ENCODE measurements around the gene CCDC34. TPM values are rescaled to one million over a fixed set of nuclear protein-coding genes. Genes with fewer than 3 reads are reported as not detected.

Gene CCDC34
- 2.3 TPM for total RNA-seq
- long read RNA-seq, partial matches to known transcripts = 0 of 6 reads
- long read RNA-seq, other reads (novel, unspliced or antisense) = 2 of 6 reads

DNA sequence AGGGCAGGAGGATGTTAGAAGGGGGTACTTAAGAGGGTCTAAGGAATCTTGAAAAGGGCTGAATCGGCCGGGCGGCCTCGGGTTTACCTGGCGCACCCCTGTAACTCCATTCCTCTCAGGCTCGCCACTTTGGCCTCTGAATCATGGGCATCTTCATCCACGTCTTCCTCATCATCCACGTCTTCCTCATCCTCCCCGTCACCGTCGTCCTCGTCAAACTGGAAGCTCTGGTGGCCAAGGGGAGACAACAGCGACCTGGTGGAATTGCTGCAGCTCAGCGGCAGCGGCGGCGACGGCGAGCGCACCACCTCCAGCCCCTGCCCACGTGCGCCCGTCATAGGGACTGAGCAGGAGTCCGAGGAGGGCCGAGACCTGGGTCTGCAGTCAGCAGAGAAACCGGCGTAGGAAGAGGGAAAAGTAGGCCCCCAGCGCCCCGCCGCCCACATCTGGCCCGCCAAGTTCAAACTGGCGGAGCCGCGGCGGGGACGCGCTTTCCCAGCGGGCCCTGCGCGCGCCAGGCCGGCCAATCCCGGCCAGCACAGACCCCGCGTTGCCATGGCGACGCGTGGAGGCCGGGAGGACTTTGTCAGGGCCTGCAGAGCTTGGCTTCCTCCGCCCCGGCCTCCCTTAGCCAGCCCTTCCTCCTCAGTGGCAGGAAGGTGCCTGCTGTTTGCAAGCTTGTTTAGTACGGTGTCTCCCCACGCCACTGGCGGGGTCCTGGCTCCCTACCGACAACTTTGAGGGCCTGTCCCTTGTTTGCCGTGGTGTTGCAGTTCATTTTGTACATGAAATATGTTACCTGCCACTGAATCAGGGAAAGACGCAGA is at the start of gene CCDC34:
Gene CCDC34, minus strand, starts transcription at position 467 of the 827 bp plus-strand sequence. Its CDS starts 21 bp downstream, at position 446.
- DNase-seq (ENCODE audit: low spot score) = peak; percentile 91
- intact Hi-C loops (cut with DNase I) = loop anchor here (10.0 kb wide), 1 partner anchor 158 kb away; no protein-coding TSS in a partner anchor

- no peak for DNase-seq (ENCODE audit: low spot score)
- intact Hi-C loops (cut with DNase I) = no loop called here
Observed at GRCh38 chr11:27412192-27412691, 49.2 kb upstream of the CCDC34 start.

DNA sequence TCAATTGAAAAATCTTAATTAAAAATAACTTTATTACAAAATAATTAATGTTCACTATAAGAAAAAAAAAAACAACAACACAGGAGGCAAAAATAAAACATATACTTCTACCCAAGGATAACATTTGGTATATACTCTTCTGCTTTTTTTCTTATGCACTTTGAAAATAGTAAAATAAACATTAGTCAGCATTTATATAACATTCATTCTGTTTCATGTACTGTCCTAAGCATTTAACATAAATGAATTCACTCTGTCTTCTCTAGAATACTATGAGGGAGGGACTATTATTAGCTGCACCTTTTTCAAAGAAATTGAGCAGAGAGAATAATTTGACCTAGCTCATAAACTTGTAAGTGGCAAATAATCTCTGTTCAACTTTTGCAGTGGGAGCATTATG is 48.3 kb upstream of the CCDC34 start:
- no peak for DNase-seq (ENCODE audit: low spot score)

GRCh38 chr11:27410272-27410671 is 47.3 kb upstream of the CCDC34 start:
- no peak for DNase-seq (ENCODE audit: low spot score)
- intact Hi-C loops (cut with DNase I) = no loop called here

More for the DNA sequence above, 48.3 kb upstream of the CCDC34 start:
- intact Hi-C loops (cut with DNase I) = no loop called here

GRCh38 chr11:27409742-27410141 is 46.7 kb upstream of the CCDC34 start:
- no peak for DNase-seq (ENCODE audit: low spot score)
- intact Hi-C loops (cut with DNase I) = no loop called here

GRCh38 chr11:27409049-27409448 is 46.0 kb upstream of the CCDC34 start:
- no peak for DNase-seq (ENCODE audit: low spot score)
- intact Hi-C loops (cut with DNase I) = no loop called here

DNA sequence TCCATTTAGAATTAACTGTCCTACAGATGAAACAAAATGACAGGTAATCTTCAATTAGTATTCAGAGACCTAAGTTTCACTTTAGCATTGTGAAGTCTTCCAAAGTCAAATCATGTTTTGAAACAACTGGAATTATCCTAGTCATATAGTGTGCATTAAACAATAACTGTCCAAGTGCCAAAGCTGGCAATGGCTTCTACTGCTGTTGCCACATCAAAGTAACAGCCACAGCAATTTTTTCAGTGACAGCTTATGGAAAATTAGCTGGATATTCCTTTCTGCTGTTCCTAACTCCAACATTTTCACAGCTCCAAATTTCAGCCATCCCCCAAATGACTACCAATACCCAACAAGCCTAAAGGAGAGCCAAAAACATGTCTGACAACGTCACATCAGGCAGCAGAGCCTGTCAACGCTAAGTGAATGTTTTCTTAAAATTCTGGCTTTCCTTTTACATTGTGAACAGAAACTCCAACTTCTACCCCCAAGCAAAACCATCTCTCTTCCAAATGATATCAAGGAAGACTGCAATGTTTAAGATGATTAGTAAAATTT is 45.3 kb upstream of the CCDC34 start:
- intact Hi-C loops (cut with DNase I) = no loop called here
- DNase-seq (ENCODE audit: low spot score) = no peak

DNA sequence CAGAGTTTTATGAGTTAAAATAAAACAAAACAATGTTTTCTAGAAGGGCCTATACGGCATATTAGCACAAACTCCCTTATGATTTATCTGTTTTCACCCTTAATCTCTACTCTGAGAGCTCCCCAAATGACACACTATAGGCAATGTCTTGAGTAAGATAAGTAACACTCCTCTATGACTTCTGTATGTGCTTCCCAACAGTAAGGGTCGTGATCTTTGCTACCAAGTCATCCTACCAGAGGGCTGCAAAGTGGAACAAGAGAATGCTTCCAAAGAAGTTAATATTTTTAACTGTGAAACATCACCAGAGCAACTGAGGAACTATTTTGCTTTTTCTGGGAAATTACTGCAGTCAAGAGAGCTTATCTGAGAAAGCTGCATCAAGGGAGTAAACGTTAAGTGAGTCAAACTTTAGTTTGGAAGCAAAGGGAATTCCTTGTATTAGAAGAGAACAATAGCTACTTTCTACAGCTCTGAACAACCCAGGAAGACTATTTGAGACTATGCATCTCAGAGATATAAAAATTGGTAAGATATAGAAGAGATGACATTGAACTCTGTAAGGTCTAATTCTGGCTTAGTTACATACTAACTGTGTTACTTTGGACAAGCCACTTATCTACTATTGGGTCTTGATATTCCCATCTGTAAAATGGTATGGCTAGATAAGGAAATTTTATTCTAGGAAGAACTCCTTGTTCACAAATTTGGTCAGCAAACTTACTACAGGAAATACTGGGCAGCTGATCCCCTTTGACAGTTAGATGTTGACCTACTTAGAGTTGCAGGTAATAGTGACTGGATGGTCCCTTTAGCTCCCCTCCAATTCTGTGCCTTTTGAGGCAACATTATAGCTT is 43.7 kb upstream of the CCDC34 start:
- DNase-seq (ENCODE audit: low spot score) = no peak
- intact Hi-C loops (cut with DNase I) = no loop called here

DNA sequence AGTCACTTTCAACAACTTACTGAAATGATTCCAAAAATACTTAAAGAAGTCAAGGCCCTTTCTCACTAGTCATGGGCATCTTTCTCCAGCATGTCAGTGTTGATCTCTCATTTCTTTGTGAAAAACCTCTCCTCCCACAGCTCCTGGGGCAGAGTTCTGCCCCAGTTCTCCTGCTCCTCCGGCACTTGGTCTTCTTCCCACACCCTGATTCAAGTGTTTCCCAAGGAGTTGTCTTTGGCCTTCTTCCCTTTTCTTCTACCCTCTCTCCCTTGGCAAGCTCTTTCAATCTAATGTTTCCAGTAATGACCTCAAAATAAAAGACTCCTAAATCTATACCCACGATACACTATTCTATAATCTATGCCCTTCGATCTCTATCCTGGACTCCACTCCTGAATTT is 42.1 kb upstream of the CCDC34 start:
- no peak for DNase-seq (ENCODE audit: low spot score)
- intact Hi-C loops (cut with DNase I) = no loop called here

- intact Hi-C loops (cut with DNase I) = no loop called here
- no peak for DNase-seq (ENCODE audit: low spot score)
Observed at GRCh38 chr11:27404427-27404826, 41.4 kb upstream of the CCDC34 start.

- no peak for DNase-seq (ENCODE audit: low spot score)
- intact Hi-C loops (cut with DNase I) = no loop called here
Observed at GRCh38 chr11:27403195-27403594, 40.2 kb upstream of the CCDC34 start.

DNA sequence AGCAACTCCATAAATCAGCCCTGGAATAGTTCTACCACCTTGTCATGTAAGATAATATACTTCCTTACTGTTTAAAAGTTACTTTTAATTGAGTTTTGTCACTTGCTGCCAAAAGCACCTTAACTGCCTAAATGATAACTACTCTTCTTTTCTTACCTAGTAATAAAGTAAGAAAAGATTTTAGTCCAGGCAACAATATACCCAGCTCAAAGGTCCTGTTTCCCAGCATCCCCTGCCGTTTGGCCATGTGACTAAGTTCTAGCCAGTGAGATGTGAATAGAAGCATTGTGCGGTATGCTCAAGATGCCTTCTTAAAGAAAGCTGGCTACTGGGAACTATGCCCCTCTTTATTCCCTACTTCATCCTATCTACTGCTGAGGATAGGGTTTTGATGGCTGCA is 39.4 kb upstream of the CCDC34 start:
- intact Hi-C loops (cut with DNase I) = no loop called here
- no peak for DNase-seq (ENCODE audit: low spot score)

GRCh38 chr11:27401833-27402316 is 38.9 kb upstream of the CCDC34 start:
- intact Hi-C loops (cut with DNase I) = no loop called here
- DNase-seq (ENCODE audit: low spot score) = no peak

DNA sequence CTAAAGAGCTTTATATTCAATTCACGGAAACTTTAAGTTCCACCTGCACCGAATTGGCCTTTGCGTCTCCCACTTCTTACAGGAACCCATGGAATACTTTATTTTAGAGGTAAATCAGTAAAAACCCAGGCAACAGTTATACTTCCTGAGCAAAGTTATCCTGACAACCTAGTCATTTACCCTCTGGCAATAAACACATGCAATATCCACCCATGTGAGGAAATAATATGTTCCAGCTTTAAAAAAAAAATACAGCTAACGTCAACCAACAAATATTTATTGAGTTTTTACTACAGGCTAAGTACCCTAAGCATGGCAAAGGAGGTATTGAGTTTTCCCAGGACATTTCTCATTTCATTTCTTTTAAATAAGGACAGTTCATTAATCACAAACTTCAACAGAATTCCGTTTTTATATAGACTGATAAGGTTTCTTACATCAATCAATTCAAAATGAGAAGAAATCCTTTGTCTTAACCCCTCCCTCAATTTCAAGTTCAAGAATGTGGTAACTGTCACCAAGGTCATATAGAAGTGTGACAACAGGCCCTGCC is 38.3 kb upstream of the CCDC34 start:
- no peak for DNase-seq (ENCODE audit: low spot score)
- intact Hi-C loops (cut with DNase I) = no loop called here

DNA sequence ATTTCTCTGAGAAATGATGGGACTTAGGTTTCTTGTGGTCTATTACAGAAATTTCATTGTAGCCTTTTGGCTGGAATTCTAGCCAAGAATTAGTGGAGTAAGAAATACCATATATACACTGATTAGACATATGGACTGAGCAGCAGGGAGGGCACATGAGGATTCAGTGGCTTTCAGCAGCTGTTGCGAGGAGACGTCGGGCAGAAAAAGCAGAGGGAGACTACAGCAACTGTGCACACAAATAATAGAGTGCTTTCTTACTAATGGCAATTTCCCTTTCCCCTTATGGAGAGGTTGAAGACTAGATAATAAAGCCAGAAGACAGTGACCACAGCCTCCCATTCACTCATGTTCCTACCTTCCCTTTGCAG is 35.4 kb upstream of the CCDC34 start:
- intact Hi-C loops (cut with DNase I) = no loop called here
- no peak for DNase-seq (ENCODE audit: low spot score)

DNA sequence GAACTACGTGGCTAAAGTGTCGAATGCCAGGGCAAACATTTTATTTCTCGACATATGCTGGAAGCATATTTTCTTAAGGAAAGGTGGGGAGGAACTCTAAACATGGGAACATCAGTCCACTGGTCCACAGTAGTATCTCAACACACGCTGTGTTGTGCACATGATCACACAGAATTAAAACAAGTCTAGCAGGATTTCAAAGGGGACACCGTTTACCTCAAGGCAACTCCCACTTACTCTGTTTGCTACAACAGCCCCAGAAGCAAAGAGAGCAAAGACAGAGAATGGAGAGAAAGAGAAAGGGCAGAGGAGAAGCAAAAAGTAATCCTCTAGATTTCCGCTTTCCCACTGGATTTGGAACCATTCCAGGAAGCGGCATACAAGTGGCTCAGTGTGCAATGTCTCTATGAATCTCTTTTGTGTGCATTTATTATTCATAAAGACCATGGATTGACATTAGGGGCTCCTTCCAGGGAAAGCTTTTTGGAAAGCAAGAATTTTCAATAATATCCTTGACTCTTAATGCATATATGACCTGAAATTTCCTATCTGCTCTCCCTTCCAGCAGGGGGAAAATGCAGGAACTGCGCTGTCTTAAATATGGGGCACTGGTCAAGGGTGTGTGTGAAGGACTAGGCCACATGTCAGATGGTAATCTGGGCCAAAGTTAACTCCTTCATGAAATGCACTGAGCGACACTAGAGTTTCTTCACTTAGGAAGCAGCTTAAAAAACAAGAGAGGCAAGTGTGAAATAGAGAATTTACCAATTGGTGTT is 34.8 kb upstream of the CCDC34 start:
- intact Hi-C loops (cut with DNase I) = no loop called here
- no peak for DNase-seq (ENCODE audit: low spot score)

GRCh38 chr11:27396259-27396839 is 33.3 kb upstream of the CCDC34 start:
- intact Hi-C loops (cut with DNase I) = no loop called here
- no peak for DNase-seq (ENCODE audit: low spot score)

DNA sequence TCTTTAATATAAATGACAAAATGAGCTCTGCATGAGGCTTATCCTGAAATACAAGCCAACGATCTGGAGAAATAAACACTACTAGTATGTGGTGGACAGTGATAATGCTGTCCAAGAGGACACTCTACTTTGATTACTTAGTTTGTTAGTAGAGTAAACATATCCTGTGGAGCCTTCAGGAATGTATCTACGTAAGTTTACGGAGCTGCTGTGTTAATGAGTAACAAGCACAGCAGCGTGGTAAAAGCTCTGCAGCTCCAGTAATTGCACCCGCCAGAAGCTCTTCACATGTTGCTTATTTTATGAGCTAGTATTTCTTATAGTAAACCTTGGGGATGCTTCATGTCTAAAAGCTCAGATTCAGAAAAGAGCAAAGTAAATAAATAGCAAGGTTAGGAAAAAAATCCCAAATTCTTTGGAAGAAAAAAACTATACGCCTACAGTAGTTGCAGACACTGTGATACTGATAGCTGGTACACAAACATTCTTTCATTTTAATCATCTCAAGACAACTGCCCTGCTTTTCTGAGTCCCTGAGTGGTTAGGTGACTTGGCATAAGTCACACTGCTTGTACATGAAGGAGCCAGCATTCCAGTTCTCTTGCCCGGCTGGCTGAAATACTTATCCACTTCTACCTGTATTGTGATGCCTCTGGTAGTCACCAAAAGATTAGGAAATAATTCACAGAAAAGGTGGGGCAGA is 32.7 kb upstream of the CCDC34 start:
- intact Hi-C loops (cut with DNase I) = no loop called here
- no peak for DNase-seq (ENCODE audit: low spot score)
